GM15510 (cell line): ENCODE measurements around the gene CRYBB1.

Experiments used
- POLR2A ChIP-seq: IDR thresholded peaks from 3 replicates; pipeline ENCODE4 v1.6.1; 2011; ENCODE audit warnings: borderline replicate concordance; ENCODE audit not compliant: insufficient read length; ENCODE audit errors: extremely low read depth

Gene CRYBB1

GRCh38 chr22:26561756-26562417, 55.9 kb downstream of the CRYBB1 start:
- TF ChIP-seq POLR2A: no peak

DNA sequence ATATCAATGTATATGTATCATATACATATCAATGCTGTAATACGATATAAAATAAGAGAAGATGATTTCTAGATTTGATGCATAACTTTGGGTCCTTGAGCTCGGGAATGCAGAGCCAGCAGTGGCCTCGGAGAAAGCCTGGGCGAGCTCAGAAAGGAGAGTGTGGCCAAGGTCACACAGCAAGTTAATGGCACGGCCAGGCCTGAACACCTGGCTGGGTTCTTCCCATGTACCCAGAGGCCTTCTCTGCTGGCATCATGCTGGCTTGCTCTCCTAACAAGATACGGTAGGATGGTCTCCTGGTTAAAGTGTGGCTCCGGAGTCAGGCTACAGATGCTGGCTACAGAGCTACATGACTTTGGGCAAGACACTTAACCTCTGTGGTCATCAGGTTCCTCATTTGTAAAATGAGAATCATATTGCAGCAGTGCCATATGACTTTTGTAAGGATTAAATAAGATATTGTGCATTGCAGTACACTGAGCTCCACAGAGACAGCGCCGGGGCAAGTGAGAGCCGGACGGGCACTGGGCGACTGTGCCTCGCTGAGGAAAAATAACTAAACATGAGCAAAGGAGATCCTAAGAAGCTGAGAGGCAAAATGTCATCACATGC, 57.8 kb downstream of the CRYBB1 start:
- no peak for TF ChIP-seq POLR2A

GRCh38 chr22:26558248-26558895, 59.5 kb downstream of the CRYBB1 start:
- TF ChIP-seq POLR2A: no peak

GRCh38 chr22:26556904-26557303, 60.9 kb downstream of the CRYBB1 start:
- no peak for TF ChIP-seq POLR2A

- no peak for TF ChIP-seq POLR2A
Observed at GRCh38 chr22:26555478-26555877, 62.3 kb downstream of the CRYBB1 start.

DNA sequence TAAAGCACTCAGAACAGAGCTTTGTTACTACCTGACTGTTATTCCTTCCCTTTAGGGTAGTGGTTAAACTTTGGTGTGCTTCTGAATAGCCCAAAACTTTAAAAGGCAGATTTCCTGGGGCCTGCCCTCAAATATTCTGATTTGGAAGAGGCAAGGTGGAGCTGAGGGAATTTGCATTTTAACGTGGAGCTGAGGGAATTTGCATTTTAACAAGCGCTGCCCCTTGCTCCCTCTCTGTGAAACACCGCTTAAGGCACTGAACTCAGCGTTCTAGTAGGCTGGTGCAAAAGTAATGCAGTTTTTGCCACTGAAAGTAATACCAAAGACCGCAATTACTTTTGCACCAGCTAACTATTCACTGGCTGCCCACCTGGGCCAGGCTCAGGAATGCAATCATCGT, 62.9 kb downstream of the CRYBB1 start:
- no peak for TF ChIP-seq POLR2A

DNA sequence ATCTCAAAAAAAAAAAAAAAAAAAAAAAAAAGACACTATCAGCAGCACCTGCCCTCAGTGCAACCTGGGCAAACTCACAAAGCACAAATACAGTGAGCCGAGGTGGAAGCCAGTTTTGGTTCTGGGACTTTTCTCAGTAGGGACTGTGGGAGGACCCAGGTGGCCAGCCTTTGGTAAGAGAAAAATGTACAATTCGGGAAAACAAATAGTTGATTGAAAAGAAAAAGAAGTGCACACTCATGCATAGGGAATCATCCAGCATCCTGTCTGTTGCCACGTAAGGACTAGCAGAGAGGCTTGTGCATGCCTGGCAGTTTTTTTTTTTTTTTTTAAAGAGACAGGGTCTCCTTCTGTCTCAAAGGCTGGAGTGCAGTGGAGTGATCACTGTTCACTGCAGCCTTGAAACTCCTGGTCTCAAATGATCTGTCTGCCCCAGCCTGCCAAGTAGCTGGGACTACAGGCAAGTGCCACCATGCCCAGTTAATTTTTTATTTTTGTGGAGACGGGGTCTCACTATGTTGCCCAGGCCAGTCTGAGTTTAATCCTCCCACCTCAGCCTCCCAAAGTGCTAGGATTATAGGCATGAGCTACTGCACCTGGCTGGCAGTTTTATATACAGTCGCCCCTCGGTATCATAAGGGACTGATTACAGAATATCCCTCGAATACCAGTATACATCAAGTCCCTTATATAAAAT, 64.6 kb downstream of the CRYBB1 start:
- no peak for TF ChIP-seq POLR2A

- no peak for TF ChIP-seq POLR2A
Observed at GRCh38 chr22:26552466-26552865, 65.4 kb downstream of the CRYBB1 start.

- TF ChIP-seq POLR2A: no peak
Observed at GRCh38 chr22:26551568-26551967, 66.3 kb downstream of the CRYBB1 start.

GRCh38 chr22:26550498-26551033, 67.3 kb downstream of the CRYBB1 start:
- TF ChIP-seq POLR2A: no peak

GRCh38 chr22:26549902-26550497, 67.8 kb downstream of the CRYBB1 start:
- no peak for TF ChIP-seq POLR2A
